OCI-LY1 (cell line): Measurements from ENCODE around the gene FAM110A.

Experiments used
- EZH2 ChIP-seq: fragments of 200-600 bp; sonication (generic), shearing (Covaris generic); IDR thresholded peaks from 2 replicates; pipeline ENCODE4 v1.8.0; 2017; ENCODE audit warnings: borderline replicate concordance, mixed run types, mild to moderate bottlenecking, antibody characterized with exemption, low read length, moderate library complexity, mixed read lengths
- TF ChIP-seq, protein P1 (sequence below): fragments of 200-600 bp; sonication (generic), shearing (Covaris generic); IDR thresholded peaks from 2 replicates; pipeline ENCODE4 v1.5.1; 2017; ENCODE audit warnings: mild to moderate bottlenecking, antibody characterized with exemption, low read length, moderate library complexity, mixed read lengths

DNA sequence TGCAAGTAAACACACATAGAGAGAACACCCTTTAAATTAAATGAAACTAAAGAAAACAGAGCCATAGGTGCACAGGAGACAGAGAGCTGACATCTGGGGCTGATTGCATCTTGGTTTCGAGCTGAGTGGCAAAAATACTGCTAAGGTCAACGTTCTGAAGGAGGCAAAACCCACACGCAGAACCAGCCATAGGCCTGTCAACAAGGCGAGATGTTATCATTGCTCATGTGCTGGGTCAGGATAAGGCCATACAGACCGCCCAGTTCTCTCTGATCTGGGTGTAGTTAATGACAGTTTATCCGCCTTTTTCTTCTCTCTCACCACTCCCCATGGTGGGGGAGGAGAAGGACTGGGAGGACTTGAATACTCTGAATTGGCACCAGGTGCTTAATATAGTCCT, 4.5 kb upstream of the FAM110A start:
- TF ChIP-seq, protein P1, sequence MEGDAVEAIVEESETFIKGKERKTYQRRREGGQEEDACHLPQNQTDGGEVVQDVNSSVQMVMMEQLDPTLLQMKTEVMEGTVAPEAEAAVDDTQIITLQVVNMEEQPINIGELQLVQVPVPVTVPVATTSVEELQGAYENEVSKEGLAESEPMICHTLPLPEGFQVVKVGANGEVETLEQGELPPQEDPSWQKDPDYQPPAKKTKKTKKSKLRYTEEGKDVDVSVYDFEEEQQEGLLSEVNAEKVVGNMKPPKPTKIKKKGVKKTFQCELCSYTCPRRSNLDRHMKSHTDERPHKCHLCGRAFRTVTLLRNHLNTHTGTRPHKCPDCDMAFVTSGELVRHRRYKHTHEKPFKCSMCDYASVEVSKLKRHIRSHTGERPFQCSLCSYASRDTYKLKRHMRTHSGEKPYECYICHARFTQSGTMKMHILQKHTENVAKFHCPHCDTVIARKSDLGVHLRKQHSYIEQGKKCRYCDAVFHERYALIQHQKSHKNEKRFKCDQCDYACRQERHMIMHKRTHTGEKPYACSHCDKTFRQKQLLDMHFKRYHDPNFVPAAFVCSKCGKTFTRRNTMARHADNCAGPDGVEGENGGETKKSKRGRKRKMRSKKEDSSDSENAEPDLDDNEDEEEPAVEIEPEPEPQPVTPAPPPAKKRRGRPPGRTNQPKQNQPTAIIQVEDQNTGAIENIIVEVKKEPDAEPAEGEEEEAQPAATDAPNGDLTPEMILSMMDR: no peak
- TF ChIP-seq EZH2: no peak
